Neural cell (in vitro differentiated cells): Measurements from ENCODE around the gene AIM2. TPM values are rescaled to one million over a fixed set of nuclear protein-coding genes. Genes with fewer than 3 reads are reported as not detected.

ENCODE experiments used
- H2AFZ ChIP-seq: fragments of 200-600, 300-800 bp; sonication (generic), shearing (Covaris generic); 2 replicates; pipeline ENCODE4 v1.6.0; 2014; ENCODE audit warnings: low read depth, mild to moderate bottlenecking, antibody characterized with exemption, low read length, moderate library complexity
- H3F3A ChIP-seq: fragments of 200-600 bp; shearing (Covaris generic); 2 replicates; pipeline ENCODE4 v1.6.1; 2016; ENCODE audit warnings: mild to moderate bottlenecking, moderate library complexity, mixed read lengths, antibody characterized with exemption, low read length; ENCODE audit not compliant: insufficient read depth, poor library complexity, severe bottlenecking
- H3K27ac ChIP-seq: fragments of 200-600, 300-800 bp; sonication (generic), shearing (Covaris generic); 2 replicates; pipeline ENCODE4 v1.5.1; 2014; ENCODE audit warnings: mild to moderate bottlenecking, low read length, moderate library complexity
- H3K27me3 ChIP-seq: fragments of 300-800, 200-600 bp; sonication (generic), shearing (Covaris generic); 2 replicates; pipeline ENCODE4 v1.6.0; 2014; ENCODE audit warnings: mild to moderate bottlenecking, low read depth, low read length, moderate library complexity; ENCODE audit not compliant: insufficient read depth
- H3K36me3 ChIP-seq: fragments of 300-800, 200-600 bp; sonication (generic), shearing (Covaris generic); 2 replicates; pipeline ENCODE4 v1.5.1; 2014; ENCODE audit warnings: mild to moderate bottlenecking, antibody characterized with exemption, low read length, moderate library complexity; ENCODE audit not compliant: insufficient read depth
- H3K4me2 ChIP-seq: fragments of 300-800, 200-600 bp; sonication (generic), shearing (Covaris generic); 2 replicates; pipeline ENCODE4 v1.6.0; 2014; ENCODE audit warnings: mild to moderate bottlenecking, low read length
- H3K4me3 ChIP-seq: fragments of 300-800, 200-600 bp; sonication (generic), shearing (Covaris generic); 2 replicates; pipeline ENCODE4 v1.5.1; 2014; ENCODE audit warnings: mild to moderate bottlenecking, low read length, moderate library complexity
- H3K79me2 ChIP-seq: fragments of 200-600 bp; shearing (Covaris generic); replicated peaks from 2 replicates; pipeline ENCODE4 v1.6.0; 2014; ENCODE audit warnings: mild to moderate bottlenecking, low read length, moderate library complexity; ENCODE audit not compliant: insufficient read depth
- H3K9ac ChIP-seq: fragments of 300-800, 200-600 bp; sonication (generic), shearing (Covaris generic); 2 replicates; pipeline ENCODE4 v1.6.1; 2016; ENCODE audit warnings: mild to moderate bottlenecking, low read length, mixed read lengths
- H3K9me2 ChIP-seq: fragments of 200-600 bp; shearing (Covaris generic); 2 replicates; pipeline ENCODE4 v1.6.1; 2016; ENCODE audit warnings: mild to moderate bottlenecking, low read length, mixed read lengths; ENCODE audit not compliant: insufficient read depth
- H3K9me3 ChIP-seq: fragments of 200-600, 300-800 bp; sonication (generic), shearing (Covaris generic); 2 replicates; pipeline ENCODE4 v1.6.1; 2016; ENCODE audit warnings: mild to moderate bottlenecking, mixed run types, low read length, moderate library complexity, mixed read lengths
- H4K20me1 ChIP-seq: fragments of 200-600 bp; shearing (Covaris generic); 2 replicates; pipeline ENCODE4 v1.6.1; 2016; ENCODE audit warnings: mild to moderate bottlenecking, mixed run types; ENCODE audit not compliant: insufficient read depth
- EP300 ChIP-seq: fragments of 450-650 bp; conservative IDR thresholded peaks from 2 replicates; pipeline ENCODE4 v1.6.1; 2014; ENCODE audit warnings: antibody characterized with exemption, mild to moderate bottlenecking, moderate library complexity; ENCODE audit not compliant: poor library complexity, severe bottlenecking
- EZH2 ChIP-seq: fragments of 200-600, 300-800 bp; shearing (Covaris generic), sonication (generic); IDR thresholded peaks from 2 replicates; pipeline ENCODE4 v1.6.1; 2014; ENCODE audit warnings: antibody characterized with exemption, low read length, borderline replicate concordance, mild to moderate bottlenecking; ENCODE audit not compliant: insufficient read depth, poor library complexity, severe bottlenecking
- MXI1 ChIP-seq: fragments of 450-650 bp; conservative IDR thresholded peaks from 2 replicates; pipeline ENCODE4 v1.6.1; 2014; ENCODE audit warnings: antibody characterized with exemption, mild to moderate bottlenecking; ENCODE audit not compliant: poor library complexity, severe bottlenecking
- POLR2AphosphoS5 ChIP-seq: IDR thresholded peaks from 2 replicates; pipeline ENCODE4 v1.6.1; 2012
- RAD21 ChIP-seq: fragments of 450-650 bp; conservative IDR thresholded peaks from 2 replicates; pipeline ENCODE4 v1.6.1; 2014; ENCODE audit warnings: antibody characterized with exemption, mild to moderate bottlenecking, moderate library complexity
- SMC3 ChIP-seq: fragments of 450-650 bp; conservative IDR thresholded peaks from 2 replicates; pipeline ENCODE4 v1.6.1; 2014; ENCODE audit warnings: antibody characterized with exemption, mild to moderate bottlenecking, moderate library complexity; ENCODE audit not compliant: poor library complexity
- TAF1 ChIP-seq: IDR thresholded peaks from 2 replicates; pipeline ENCODE4 v1.6.1; 2012; ENCODE audit warnings: low read depth
- polyA plus RNA-seq: library from polyadenylated mRNA; depleted of rRNA; stranded (reverse); fragments of >200 nt; gene quantifications from 2 replicates; pipeline ENCODE4 v1.2.3, GENCODE V29; 2014
- TF ChIP-seq, protein P1 (sequence below): IDR thresholded peaks from 2 replicates; pipeline ENCODE4 v1.6.1; 2012; ENCODE audit warnings: borderline replicate concordance
- TF ChIP-seq, protein P2 (sequence below): fragments of 450-650 bp; IDR thresholded peaks from 2 replicates; pipeline ENCODE4 v1.5.1; 2014; ENCODE audit warnings: antibody characterized with exemption, mild to moderate bottlenecking, moderate library complexity; ENCODE audit not compliant: poor library complexity, severe bottlenecking

AIM2 gene
- polyA plus RNA-seq, 1 donor from 2014 or later = 11.1 TPM

DNA sequence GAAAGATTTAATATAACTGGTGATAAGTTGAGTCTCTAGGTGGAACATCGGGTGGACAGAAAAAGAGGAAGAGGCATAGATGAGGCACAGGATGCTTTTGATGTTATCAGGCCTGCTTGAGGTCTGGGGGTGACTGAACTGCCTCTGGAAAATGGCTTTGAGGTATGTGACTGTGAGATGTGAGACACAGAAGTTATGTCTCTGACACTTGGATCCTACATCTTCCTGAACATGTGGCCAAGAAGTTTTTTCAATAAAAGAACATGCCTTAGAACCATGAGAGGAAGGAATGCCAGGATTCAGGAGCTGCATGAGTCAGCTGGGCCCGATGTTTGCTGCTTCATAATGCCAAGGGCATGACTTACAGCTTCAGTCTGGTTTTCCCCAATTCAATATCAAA, 11.5 kb upstream of the AIM2 start:
- Histone ChIP-seq H3K27ac (no peak overlapping the region), H3K36me3 (no peaks in the 10 kb centered on the region), H3K4me3 (no peak overlapping the region), H3K9me2 (no peaks in the 10 kb centered on the region), H3K9ac (no peak overlapping the region), H3F3A (no peaks in the 10 kb centered on the region), H4K20me1 (no peaks in the 10 kb centered on the region), H3K27me3 (no peaks in the 10 kb centered on the region), H3K9me3 (no peaks in the 10 kb centered on the region), H3K79me2 (no peaks in the 10 kb centered on the region), H3K4me2 (no peak overlapping the region), H2AFZ (no peak overlapping the region)
- TF ChIP-seq EZH2 (no peak), POLR2AphosphoS5 (no peak), RAD21 (no peak), EP300 (no peak), TAF1 (no peak), MXI1 (no peak), SMC3 (no peak)
- TF ChIP-seq, protein P1, sequence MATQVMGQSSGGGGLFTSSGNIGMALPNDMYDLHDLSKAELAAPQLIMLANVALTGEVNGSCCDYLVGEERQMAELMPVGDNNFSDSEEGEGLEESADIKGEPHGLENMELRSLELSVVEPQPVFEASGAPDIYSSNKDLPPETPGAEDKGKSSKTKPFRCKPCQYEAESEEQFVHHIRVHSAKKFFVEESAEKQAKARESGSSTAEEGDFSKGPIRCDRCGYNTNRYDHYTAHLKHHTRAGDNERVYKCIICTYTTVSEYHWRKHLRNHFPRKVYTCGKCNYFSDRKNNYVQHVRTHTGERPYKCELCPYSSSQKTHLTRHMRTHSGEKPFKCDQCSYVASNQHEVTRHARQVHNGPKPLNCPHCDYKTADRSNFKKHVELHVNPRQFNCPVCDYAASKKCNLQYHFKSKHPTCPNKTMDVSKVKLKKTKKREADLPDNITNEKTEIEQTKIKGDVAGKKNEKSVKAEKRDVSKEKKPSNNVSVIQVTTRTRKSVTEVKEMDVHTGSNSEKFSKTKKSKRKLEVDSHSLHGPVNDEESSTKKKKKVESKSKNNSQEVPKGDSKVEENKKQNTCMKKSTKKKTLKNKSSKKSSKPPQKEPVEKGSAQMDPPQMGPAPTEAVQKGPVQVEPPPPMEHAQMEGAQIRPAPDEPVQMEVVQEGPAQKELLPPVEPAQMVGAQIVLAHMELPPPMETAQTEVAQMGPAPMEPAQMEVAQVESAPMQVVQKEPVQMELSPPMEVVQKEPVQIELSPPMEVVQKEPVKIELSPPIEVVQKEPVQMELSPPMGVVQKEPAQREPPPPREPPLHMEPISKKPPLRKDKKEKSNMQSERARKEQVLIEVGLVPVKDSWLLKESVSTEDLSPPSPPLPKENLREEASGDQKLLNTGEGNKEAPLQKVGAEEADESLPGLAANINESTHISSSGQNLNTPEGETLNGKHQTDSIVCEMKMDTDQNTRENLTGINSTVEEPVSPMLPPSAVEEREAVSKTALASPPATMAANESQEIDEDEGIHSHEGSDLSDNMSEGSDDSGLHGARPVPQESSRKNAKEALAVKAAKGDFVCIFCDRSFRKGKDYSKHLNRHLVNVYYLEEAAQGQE = no peak
- TF ChIP-seq, protein P2, sequence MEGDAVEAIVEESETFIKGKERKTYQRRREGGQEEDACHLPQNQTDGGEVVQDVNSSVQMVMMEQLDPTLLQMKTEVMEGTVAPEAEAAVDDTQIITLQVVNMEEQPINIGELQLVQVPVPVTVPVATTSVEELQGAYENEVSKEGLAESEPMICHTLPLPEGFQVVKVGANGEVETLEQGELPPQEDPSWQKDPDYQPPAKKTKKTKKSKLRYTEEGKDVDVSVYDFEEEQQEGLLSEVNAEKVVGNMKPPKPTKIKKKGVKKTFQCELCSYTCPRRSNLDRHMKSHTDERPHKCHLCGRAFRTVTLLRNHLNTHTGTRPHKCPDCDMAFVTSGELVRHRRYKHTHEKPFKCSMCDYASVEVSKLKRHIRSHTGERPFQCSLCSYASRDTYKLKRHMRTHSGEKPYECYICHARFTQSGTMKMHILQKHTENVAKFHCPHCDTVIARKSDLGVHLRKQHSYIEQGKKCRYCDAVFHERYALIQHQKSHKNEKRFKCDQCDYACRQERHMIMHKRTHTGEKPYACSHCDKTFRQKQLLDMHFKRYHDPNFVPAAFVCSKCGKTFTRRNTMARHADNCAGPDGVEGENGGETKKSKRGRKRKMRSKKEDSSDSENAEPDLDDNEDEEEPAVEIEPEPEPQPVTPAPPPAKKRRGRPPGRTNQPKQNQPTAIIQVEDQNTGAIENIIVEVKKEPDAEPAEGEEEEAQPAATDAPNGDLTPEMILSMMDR = no peak

- Histone ChIP-seq H3K27ac (no peak overlapping the region), H3K27me3 (no peaks in the 10 kb centered on the region), H3K9me2 (no peaks in the 10 kb centered on the region), H3K79me2 (no peaks in the 10 kb centered on the region), H3K36me3 (no peaks in the 10 kb centered on the region), H3K4me2 (no peak overlapping the region), H3F3A (no peaks in the 10 kb centered on the region), H3K9me3 (no peaks in the 10 kb centered on the region), H2AFZ (no peak overlapping the region), H3K4me3 (no peak overlapping the region), H4K20me1 (no peaks in the 10 kb centered on the region), H3K9ac (no peak overlapping the region)
- TF ChIP-seq MXI1 = no peak
These were observed 8.3 kb upstream of the AIM2 start for GRCh38 chr1:159084867-159085266.

DNA sequence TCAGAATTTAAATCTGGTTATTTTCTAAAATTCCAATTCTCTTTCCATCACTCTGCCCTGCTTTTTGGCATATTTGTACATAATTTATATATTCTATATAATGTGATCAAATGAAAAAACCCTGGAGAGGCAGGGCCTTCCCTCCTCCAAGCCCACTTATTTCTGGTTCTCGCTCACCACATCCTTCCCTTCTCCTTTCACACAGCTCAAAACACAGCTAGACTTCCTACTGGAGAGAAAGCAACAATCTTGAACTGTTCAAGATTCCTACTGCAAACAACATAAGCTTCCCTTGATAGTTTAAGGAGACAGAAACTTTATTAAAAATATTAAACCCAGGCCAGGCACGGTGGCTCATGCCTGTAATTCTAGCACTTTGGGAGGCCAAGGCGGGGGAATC, 7.6 kb upstream of the AIM2 start:
- Histone ChIP-seq H3K27me3 (no peaks in the 10 kb centered on the region), H2AFZ (no peak overlapping the region), H3K36me3 (no peaks in the 10 kb centered on the region)

More for the DNA sequence above, 7.6 kb upstream of the AIM2 start:
- H3K27ac ChIP-seq = no peak overlapping the region
- H4K20me1 ChIP-seq = no peaks in the 10 kb centered on the region
- H3F3A ChIP-seq = no peaks in the 10 kb centered on the region
- no peaks in the 10 kb centered on the region for H3K9me3 ChIP-seq
- no peak overlapping the region for H3K9ac ChIP-seq
- H3K4me3 ChIP-seq = no peak overlapping the region
- no peaks in the 10 kb centered on the region for H3K79me2 ChIP-seq
- no peak for TF ChIP-seq EZH2
- TF ChIP-seq SMC3 = no peak
- TF ChIP-seq EP300 = no peak
- no peak for TF ChIP-seq POLR2AphosphoS5
- no peak for TF ChIP-seq TAF1
- TF ChIP-seq, protein P1 = no peak
- no peak for TF ChIP-seq RAD21
- TF ChIP-seq, protein P2 = no peak
- no peak for TF ChIP-seq MXI1
- H3K4me2 ChIP-seq = no peak overlapping the region
- H3K9me2 ChIP-seq = no peaks in the 10 kb centered on the region
